ENCODE measurements around the gene THSD4. TPM values are rescaled to one million over a fixed set of nuclear protein-coding genes. Genes with fewer than 3 reads are reported as not detected.

THSD4 gene
- total RNA-seq, 1 experiment from 2014 or later, result 24.2 TPM

DNA sequence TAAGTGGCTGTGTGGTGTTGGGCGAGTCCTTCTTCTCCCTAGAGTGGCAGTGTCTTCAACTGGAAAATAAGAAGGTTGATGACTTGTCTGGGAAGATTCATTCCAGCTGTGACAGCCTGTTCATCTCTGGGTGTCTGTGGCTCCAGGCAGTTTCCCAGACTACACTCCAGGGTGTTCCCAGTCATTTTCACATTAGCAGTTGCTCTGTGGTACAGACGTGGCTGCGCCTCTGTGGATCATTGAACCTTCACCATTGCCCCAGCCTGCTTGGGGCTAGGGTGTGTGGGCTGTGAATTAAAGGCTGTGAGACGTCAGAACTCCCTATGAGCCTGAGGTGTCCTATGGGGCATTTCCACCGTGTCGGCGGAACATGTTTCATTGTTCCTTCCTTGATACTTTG is 455.5 kb downstream of the THSD4 start:
- Mint-ChIP-seq H3K36me3 (ENCODE audit: insufficient read depth, unreplicated experiment) (no peaks in the 10 kb centered on the region), H3K4me1 (ENCODE audit: low read depth, unreplicated experiment) (peaks cover 11% of the 10 kb centered on the region), H3K9me3 (ENCODE audit: low read depth, unreplicated experiment) (no peaks in the 10 kb centered on the region), H3K27me3 (ENCODE audit: unreplicated experiment) (no peaks in the 10 kb centered on the region), H3K4me3 (ENCODE audit: low read depth, unreplicated experiment) (no peak overlapping the region), H3K27ac (ENCODE audit: unreplicated experiment) (no peak overlapping the region)
- intact Hi-C loops (cut with micrococcal nuclease; ENCODE audit: unreplicated experiment), result loop anchor here (5.0 kb wide), 1 partner anchor 82 kb away; no protein-coding TSS in a partner anchor
- no TSS peak for BruUV-seq (replicated peaks)
- CTCF ChIA-PET, result no interaction called here
- DNase-seq, result no peak
- TF ChIP-seq, protein P1, sequence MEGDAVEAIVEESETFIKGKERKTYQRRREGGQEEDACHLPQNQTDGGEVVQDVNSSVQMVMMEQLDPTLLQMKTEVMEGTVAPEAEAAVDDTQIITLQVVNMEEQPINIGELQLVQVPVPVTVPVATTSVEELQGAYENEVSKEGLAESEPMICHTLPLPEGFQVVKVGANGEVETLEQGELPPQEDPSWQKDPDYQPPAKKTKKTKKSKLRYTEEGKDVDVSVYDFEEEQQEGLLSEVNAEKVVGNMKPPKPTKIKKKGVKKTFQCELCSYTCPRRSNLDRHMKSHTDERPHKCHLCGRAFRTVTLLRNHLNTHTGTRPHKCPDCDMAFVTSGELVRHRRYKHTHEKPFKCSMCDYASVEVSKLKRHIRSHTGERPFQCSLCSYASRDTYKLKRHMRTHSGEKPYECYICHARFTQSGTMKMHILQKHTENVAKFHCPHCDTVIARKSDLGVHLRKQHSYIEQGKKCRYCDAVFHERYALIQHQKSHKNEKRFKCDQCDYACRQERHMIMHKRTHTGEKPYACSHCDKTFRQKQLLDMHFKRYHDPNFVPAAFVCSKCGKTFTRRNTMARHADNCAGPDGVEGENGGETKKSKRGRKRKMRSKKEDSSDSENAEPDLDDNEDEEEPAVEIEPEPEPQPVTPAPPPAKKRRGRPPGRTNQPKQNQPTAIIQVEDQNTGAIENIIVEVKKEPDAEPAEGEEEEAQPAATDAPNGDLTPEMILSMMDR (IDR thresholded peaks at IDR 0.05; ENCODE audit: unreplicated experiment), result no peak

DNA sequence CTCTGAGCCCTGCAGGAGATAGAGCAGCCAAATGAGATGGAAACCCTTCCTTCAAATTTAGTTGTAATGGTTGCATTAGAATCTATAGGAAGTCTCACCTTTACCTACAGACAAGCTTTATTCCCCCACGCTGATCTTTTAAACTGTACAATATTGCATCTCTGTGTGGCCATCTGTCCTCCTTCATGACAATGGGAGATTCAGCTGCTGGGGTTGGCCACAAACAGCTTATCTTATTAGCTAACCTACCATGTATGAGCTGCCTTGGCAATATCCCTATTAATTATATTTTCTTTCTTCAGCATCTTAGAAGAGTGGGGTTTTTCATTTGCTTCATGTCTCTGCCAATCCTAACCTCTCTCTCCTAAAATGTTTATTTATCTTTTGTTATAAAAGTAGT is 456.4 kb downstream of the THSD4 start:
- CTCF ChIA-PET, result interaction anchor here (1.3 kb wide), 1 partner anchor 124 kb away, joined by 4 read pairs; no protein-coding TSS in a partner anchor
- intact Hi-C loops (cut with micrococcal nuclease; ENCODE audit: unreplicated experiment), result loop anchor here (5.0 kb wide), 1 partner anchor 81 kb away; no protein-coding TSS in a partner anchor
- no peaks in the 10 kb centered on the region for H3K9me3 Mint-ChIP-seq (ENCODE audit: low read depth, unreplicated experiment)

DNA sequence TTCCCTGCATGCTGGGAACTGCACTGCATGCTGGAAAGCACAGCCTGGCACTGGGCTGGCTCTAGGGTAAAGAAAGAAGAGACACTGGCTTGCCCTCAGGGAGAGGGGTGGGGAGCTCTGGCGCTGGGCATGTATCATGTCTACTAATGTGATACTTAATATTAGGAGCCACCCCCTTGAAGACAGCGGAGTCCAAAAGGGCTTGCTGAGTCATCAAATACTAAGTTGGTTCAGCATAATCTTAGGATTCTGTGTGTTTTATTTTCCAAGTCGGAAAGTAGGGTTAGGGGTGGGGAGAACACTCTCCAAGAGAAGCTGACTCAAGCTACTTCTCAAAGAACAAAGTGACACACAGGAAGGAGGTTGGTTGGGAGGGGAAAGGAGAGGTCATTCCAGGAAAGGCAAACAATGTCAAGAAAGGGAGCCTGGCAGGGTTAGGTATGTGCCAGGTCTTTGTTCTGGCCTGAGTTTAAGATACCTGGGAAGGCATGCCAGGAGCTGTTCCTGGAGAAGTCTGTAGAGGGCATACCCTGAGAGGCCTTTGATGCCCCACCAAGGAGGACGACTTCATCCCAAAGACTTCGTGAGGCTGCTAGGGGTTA is 457.3 kb downstream of the THSD4 start:
- intact Hi-C loops (cut with micrococcal nuclease; ENCODE audit: unreplicated experiment), result loop anchor here (5.0 kb wide), 1 partner anchor 80 kb away; no protein-coding TSS in a partner anchor
- CTCF ChIA-PET, result interaction anchor here (0.5 to 1.3 kb wide), 3 partner anchors 125 to 532 kb away, joined by 4 to 6 read pairs (median 6); no protein-coding TSS in a partner anchor
- H3K27me3 Mint-ChIP-seq (ENCODE audit: unreplicated experiment), result no peaks in the 10 kb centered on the region
- no peaks in the 10 kb centered on the region for H3K9me3 Mint-ChIP-seq (ENCODE audit: low read depth, unreplicated experiment)
- no TSS peak for BruUV-seq (replicated peaks)
- peaks cover 11% of the 10 kb centered on the region for H3K4me1 Mint-ChIP-seq (ENCODE audit: low read depth, unreplicated experiment)
- no peak overlapping the region for H3K4me3 Mint-ChIP-seq (ENCODE audit: low read depth, unreplicated experiment)
- H3K36me3 Mint-ChIP-seq (ENCODE audit: insufficient read depth, unreplicated experiment), result no peaks in the 10 kb centered on the region
- TF ChIP-seq, protein P1 (IDR thresholded peaks at IDR 0.05; ENCODE audit: unreplicated experiment), result peak; percentile 25
- no peak overlapping the region for H3K27ac Mint-ChIP-seq (ENCODE audit: unreplicated experiment)
- DNase-seq, result peak; percentile 24

More for the DNA sequence above, 456.4 kb downstream of the THSD4 start:
- BruUV-seq (replicated peaks), result no TSS peak
- DNase-seq, result no peak
- Mint-ChIP-seq H3K36me3 (ENCODE audit: insufficient read depth, unreplicated experiment) (no peaks in the 10 kb centered on the region), H3K27ac (ENCODE audit: unreplicated experiment) (no peak overlapping the region), H3K4me1 (ENCODE audit: low read depth, unreplicated experiment) (peaks cover 11% of the 10 kb centered on the region), H3K4me3 (ENCODE audit: low read depth, unreplicated experiment) (no peak overlapping the region), H3K27me3 (ENCODE audit: unreplicated experiment) (no peaks in the 10 kb centered on the region)
- TF ChIP-seq, protein P1 (IDR thresholded peaks at IDR 0.05; ENCODE audit: unreplicated experiment), result no peak

GRCh38 chr15:71573599-71573998 is 458.3 kb downstream of the THSD4 start:
- Mint-ChIP-seq H3K4me1 (ENCODE audit: low read depth, unreplicated experiment) (peaks cover 11% of the 10 kb centered on the region), H3K4me3 (ENCODE audit: low read depth, unreplicated experiment) (no peak overlapping the region), H3K27ac (ENCODE audit: unreplicated experiment) (no peak overlapping the region), H3K27me3 (ENCODE audit: unreplicated experiment) (no peaks in the 10 kb centered on the region), H3K9me3 (ENCODE audit: low read depth, unreplicated experiment) (no peaks in the 10 kb centered on the region), H3K36me3 (ENCODE audit: insufficient read depth, unreplicated experiment) (no peaks in the 10 kb centered on the region)
- CTCF ChIA-PET, result interaction anchor here (0.6 kb wide), 1 partner anchor 170 kb away, joined by 4 read pairs; no protein-coding TSS in a partner anchor
- intact Hi-C loops (cut with micrococcal nuclease; ENCODE audit: unreplicated experiment), result loop anchor here (5.0 kb wide), 1 partner anchor 79 kb away; no protein-coding TSS in a partner anchor
- no TSS peak for BruUV-seq (replicated peaks)
- TF ChIP-seq, protein P1 (IDR thresholded peaks at IDR 0.05; ENCODE audit: unreplicated experiment), result no peak
- no peak for DNase-seq
